GM12801 (cell line): ENCODE measurements around the gene SS18.

Experiments
- TF ChIP-seq, protein P1 (sequence below): IDR thresholded peaks from one replicate; pipeline ENCODE4 v1.5.1; 2011; ENCODE audit warnings: control low read depth; ENCODE audit not compliant: insufficient read length; ENCODE audit errors: extremely low read depth

SS18 gene

DNA sequence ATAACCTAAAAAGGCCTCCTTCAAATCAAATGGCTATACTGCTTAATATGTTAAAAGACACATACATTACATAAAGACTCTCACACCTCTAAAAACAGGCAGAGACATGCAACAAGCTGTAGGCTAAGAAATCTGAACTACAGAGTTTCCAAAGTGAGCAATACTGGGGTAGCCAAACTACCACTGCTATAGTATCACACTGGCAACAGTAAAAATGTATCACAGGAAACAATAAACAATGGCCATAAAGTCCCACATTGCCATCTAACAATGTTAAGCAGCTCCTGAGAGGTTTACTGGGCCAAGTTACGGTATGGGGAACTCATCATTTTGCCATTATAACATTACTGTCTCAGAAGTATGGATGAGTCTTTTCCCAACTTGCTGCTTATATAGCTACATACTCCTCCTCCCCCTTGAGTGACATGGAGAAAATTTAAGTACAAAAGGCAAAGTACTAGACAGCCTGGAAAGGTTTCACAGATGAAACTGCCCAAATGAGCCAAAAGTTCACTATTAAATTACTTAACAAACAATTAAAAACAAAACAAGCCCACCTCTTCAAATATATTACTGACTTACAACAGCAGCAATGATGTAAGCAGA lies 50.3 kb downstream of the SS18 start:
- TF ChIP-seq, protein P1, sequence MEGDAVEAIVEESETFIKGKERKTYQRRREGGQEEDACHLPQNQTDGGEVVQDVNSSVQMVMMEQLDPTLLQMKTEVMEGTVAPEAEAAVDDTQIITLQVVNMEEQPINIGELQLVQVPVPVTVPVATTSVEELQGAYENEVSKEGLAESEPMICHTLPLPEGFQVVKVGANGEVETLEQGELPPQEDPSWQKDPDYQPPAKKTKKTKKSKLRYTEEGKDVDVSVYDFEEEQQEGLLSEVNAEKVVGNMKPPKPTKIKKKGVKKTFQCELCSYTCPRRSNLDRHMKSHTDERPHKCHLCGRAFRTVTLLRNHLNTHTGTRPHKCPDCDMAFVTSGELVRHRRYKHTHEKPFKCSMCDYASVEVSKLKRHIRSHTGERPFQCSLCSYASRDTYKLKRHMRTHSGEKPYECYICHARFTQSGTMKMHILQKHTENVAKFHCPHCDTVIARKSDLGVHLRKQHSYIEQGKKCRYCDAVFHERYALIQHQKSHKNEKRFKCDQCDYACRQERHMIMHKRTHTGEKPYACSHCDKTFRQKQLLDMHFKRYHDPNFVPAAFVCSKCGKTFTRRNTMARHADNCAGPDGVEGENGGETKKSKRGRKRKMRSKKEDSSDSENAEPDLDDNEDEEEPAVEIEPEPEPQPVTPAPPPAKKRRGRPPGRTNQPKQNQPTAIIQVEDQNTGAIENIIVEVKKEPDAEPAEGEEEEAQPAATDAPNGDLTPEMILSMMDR = no peak

- TF ChIP-seq, protein P1 = no peak
These were observed 51.2 kb downstream of the SS18 start for GRCh38 chr18:26039203-26039602.

DNA sequence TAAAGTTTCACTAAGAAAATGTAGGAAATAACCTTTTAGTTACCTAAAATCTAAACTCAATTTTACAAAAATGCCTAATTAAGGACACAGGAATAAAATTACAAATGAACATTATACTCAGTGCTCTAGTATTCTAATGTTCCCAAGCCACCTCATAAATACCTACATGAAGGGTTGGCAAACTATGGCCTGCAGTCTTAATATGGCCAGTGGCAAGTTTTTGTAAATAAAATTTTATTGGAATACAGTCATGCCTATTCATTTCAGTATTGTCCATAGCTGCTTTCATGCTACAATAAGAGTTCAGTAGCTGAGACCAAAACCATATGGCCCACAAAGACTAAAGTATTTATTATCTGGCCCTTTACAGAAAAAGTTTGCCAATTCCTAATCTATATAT lies 53.8 kb downstream of the SS18 start:
- TF ChIP-seq, protein P1 = no peak

DNA sequence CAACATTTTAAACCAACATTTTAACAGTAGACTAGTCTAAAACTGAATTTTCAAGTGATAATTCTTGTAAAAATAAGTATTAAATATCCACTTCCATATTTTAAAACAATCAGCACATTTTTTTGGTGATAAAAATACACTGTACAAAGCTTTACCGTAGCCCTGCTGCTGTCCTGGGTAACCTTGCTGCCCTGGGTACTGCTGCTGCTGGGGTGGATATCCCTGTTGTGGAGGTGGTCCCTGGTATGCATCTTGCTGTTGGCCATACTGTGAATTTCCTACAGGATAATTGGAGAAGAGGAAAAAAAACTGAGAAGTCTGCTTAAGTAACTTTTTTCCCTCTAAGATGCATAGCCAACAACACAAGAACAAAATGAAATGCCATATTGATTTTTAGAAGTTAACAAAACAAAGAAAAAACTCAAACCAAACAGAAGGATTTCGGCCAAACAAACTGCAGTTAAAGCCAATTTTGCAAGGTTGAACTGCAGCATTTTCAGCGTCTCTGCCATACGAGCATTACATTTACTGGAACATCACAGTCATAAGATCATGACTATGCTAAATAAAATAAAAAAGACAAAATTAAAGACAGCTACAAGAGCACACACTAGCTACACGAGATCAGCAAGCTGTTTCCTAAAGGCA lies 55.4 kb downstream of the SS18 start:
- TF ChIP-seq, protein P1 = no peak

DNA sequence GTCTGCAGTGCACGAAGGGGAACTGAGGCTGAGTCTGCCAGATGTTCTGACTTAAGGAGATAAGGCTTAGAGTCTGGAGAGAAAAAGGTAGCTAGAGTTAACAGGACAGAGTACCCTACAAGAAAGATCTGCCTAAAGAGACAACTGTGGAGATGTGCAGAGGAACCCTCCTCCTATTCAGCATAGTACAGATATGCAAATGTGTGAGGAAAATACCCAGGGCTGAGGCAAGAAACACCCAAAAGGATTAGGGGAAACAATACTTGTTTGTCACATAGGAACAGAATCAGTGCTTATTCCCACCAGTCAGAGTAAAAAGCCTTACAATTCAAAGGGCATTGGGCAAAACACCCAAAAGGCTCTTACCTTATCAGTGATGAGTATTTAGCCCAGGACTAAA lies 67.8 kb downstream of the SS18 start:
- TF ChIP-seq, protein P1 = no peak

DNA sequence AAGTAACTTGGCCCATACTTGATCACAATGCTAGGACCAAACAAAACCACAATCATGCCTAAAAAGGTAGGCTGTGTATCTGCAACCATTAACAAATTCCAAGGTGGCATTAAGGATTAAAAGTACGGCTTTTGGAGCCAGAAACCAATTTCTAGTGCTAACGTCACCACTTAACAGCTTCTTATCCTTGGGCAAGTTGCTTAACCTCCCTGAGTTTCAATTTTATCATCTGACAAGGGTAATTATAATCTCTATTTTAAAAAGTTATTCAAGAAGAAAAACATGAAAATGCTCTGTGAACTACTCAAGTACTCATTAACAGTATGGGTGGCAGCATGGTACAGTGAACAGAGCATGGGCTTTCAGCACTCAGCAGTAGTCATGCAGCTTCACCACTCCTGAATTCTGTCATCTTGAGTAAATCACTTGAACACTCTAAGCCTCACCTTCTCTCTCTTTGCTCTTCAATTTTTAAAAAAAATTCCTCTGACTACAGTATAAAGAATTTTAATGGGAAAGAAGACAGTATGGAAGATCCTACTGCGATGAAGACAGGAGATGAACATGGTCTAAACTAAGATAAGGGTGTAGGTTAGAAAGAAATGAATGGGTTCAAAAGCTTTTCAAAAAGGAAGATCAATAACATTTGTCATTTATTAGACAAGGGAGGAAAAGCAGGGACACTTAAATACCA lies 69.2 kb downstream of the SS18 start:
- TF ChIP-seq, protein P1 = no peak

DNA sequence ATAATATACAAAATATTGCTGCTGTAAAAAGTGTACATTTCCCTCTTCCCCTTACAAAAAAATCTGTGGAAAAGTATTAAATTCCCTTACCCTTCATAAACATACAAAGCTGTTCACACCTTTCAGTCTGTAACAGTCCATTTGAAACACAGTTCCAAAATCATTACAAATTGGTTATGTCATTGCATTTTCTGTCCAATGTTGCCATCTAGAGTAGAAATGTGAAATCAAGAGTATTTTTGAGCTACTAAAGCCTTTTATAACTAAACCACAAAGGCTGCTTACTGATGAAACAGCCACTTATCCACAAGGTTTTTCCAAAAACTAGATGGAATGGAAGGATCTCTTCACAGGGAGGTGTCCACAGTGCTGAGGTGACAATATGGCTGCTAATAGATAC lies 72.5 kb downstream of the SS18 start:
- TF ChIP-seq, protein P1 = no peak
